Panc1 (cell line): Measurements from ENCODE around the gene DGKG. TPM values are rescaled to one million over a fixed set of nuclear protein-coding genes. Genes with fewer than 3 reads are reported as not detected.

Experiments used
- ATAC-seq: fragments of 200-7000 bp; cut with Tn5 transposase; 2 replicates; pipeline ENCODE4 v1.9.1; 2020; ENCODE audit warnings: mild to moderate bottlenecking, moderate library complexity
- BruUV-seq: library from RNA; stranded (reverse); fragments of 400-500 nt; replicated peaks from 2 replicates; lab custom pipeline; 2021; lab: Mats Ljungman, UMichigan
- CTCF ChIA-PET: fragments of 300-600 bp; sonication (Branson Sonifier 250); formaldehyde crosslinking; loops from one replicate; lab custom pipeline; 2022; ENCODE audit warnings: antibody characterized with exemption; lab: Charles Lee
- POLR2A ChIA-PET: fragments of 300-600 bp; sonication (Branson Sonifier 250); formaldehyde crosslinking; loops from one replicate; lab custom pipeline; 2022; ENCODE audit warnings: antibody characterized with exemption; lab: Charles Lee
- DNase-seq: peaks from one replicate; pipeline ENCODE4 v3.0.0-alpha.2; 2010; ENCODE audit warnings: low read depth, low spot score
- H3K27ac ChIP-seq: 2 replicates; pipeline ENCODE4 v1.5.1; 2011; ENCODE audit warnings: mild to moderate bottlenecking, low read length, inconsistent platforms
- H3K27me3 ChIP-seq: fragments of 200-500 bp; sonication (Bioruptor generic); 2 replicates; pipeline ENCODE4 v1.6.0; 2014; ENCODE audit warnings: low read length, inconsistent platforms; ENCODE audit not compliant: control insufficient read depth, insufficient read depth
- H3K36me3 ChIP-seq: fragments of 200-500 bp; sonication (Bioruptor generic); 2 replicates; pipeline ENCODE4 v1.5.1; 2014; ENCODE audit warnings: inconsistent platforms, mild to moderate bottlenecking, low read length, moderate library complexity; ENCODE audit not compliant: control insufficient read depth, insufficient read depth
- H3K4me1 ChIP-seq: 2 replicates; pipeline ENCODE4 v1.5.1; 2011; ENCODE audit warnings: inconsistent platforms, mild to moderate bottlenecking, low read length, moderate library complexity; ENCODE audit not compliant: control insufficient read depth, insufficient read depth
- H3K4me3 ChIP-seq, 2 experiments: 2 replicates each; pipeline ENCODE4 v1.5.1; 2011 to 2012; ENCODE audit warnings: low read depth in 2 of 2, low read length in 2 of 2, mild to moderate bottlenecking in 2 of 2, inconsistent platforms in 1 of 2, moderate library complexity in 1 of 2
- H3K9me3 ChIP-seq: fragments of 200-500 bp; sonication (Bioruptor generic); 2 replicates; pipeline ENCODE4 v1.5.1; 2014; ENCODE audit warnings: low read depth, mild to moderate bottlenecking, inconsistent platforms, low read length, moderate library complexity; ENCODE audit not compliant: control insufficient read depth, insufficient read depth
- CTCF ChIP-seq: fragments of 450-650 bp; IDR thresholded peaks from 2 replicates; pipeline ENCODE4 v1.5.1; 2017; ENCODE audit warnings: mild to moderate bottlenecking
- POLR2AphosphoS5 ChIP-seq: IDR thresholded peaks from 2 replicates; pipeline ENCODE4 v1.6.1; 2012; ENCODE audit warnings: mild to moderate bottlenecking, low read depth, low read length, moderate library complexity
- REST ChIP-seq, 2 experiments: IDR thresholded peaks; 2 replicates each; pipeline ENCODE4 v1.6.1; 2011 to 2012; ENCODE audit warnings: low read depth in 2 of 2, control low read depth in 1 of 2, low read length in 1 of 2, mild to moderate bottlenecking in 1 of 2, moderate library complexity in 1 of 2; ENCODE audit not compliant: insufficient read depth in 1 of 2
- SIN3A ChIP-seq: IDR thresholded peaks from 2 replicates; pipeline ENCODE4 v1.6.1; 2012; ENCODE audit warnings: low read depth, mild to moderate bottlenecking, low read length, moderate library complexity, borderline replicate concordance; ENCODE audit not compliant: insufficient read depth
- TCF7L2 ChIP-seq: IDR thresholded peaks from 2 replicates; pipeline ENCODE4 v1.6.1; 2011; ENCODE audit warnings: mild to moderate bottlenecking, low read depth, low read length, inconsistent platforms
- in situ Hi-C: cut with HindIII; loops from 2 replicates; pipeline ENCODE4 v1.10.0; 2016; ENCODE audit warnings: low sequenced_read_pairs, low pct_unique_long_range_greater_than_20kb
- intact Hi-C: fragments of 100-400 bp; cut with micrococcal nuclease; formaldehyde crosslinking; loops from one replicate; pipeline ENCODE4 v1.10.0; 2022; ENCODE audit not compliant: unreplicated experiment
- total RNA-seq: library from RNA; stranded (reverse); gene quantifications from one replicate; pipeline ENCODE4 v1.2.1, GENCODE V29; 2021; ENCODE audit not compliant: unreplicated experiment

DGKG gene
- total RNA-seq, 1 experiment from 2014 or later = 0.46 TPM

DNA sequence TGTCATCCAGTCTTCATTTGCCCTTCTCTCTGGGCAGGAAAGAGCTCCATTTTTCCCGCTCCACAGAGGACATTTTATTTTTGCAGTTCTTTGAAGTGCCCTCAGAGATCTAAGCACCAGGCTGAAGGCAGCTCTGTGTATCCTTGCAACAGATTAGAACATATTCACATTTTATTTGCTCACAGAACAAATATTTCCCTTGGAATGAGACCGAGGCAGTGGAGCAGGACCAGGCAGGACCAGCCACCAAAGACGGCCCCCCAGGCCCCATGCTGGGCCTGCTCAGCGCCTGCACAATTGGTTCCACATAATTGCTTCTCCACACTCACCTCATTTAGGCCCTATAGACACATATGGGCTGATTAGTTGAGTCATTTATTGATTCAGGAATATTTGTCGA lies 237.4 kb downstream of the DGKG start:
- no peak overlapping the region for H3K4me3 ChIP-seq
- H3K27ac ChIP-seq = no peak overlapping the region
- in situ Hi-C loops = no loop called here
- H3K36me3 ChIP-seq = no peaks in the 10 kb centered on the region
- ATAC-seq (peak; percentile 36; the same call in 1 of the 2 replicates), DNase-seq (no peak)
- no peak for TF ChIP-seq TCF7L2
- no peak for TF ChIP-seq CTCF
- intact Hi-C loops = no loop called here
- H3K27me3 ChIP-seq = peaks cover 14% of the 10 kb centered on the region
- CTCF ChIA-PET = interaction anchor here (0.7 kb wide), 1 partner anchor 141 kb away, joined by 12 read pairs; no protein-coding TSS in a partner anchor
- H3K4me1 ChIP-seq = no peaks in the 10 kb centered on the region
- no TSS peak for BruUV-seq
- POLR2A ChIA-PET = no interaction called here
- no peaks in the 10 kb centered on the region for H3K9me3 ChIP-seq

GRCh38 chr3:186123012-186123411 lies 239.0 kb downstream of the DGKG start:
- TF ChIP-seq REST (IDR thresholded peaks at IDR 0.05; ENCODE audit: insufficient read depth in 1 of 2, low read depth in 2 of 2, low read length in 1 of 2) (no peak), POLR2AphosphoS5 (no peak), TCF7L2 (no peak), SIN3A (no peak), CTCF (no peak)
- ChIA-PET CTCF (no interaction called here), POLR2A (no interaction called here)
- Histone ChIP-seq H3K4me1 (no peaks in the 10 kb centered on the region), H3K27ac (no peak overlapping the region), H3K4me3 (no peak overlapping the region), H3K27me3 (peaks cover 22% of the 10 kb centered on the region), H3K36me3 (no peaks in the 10 kb centered on the region), H3K9me3 (no peaks in the 10 kb centered on the region)
- DNase-seq (no peak), ATAC-seq (no peak)
- no TSS peak for BruUV-seq
- in situ Hi-C loops (no loop called here), intact Hi-C loops (no loop called here)
